Fibroblast of lung (primary cell): ENCODE data around the gene BANF1. TPM values are rescaled to one million over a fixed set of nuclear protein-coding genes. Genes with fewer than 3 reads are reported as not detected.

Experiments used
- DNase-seq, 2 donors: peaks; one replicate each; pipeline versions ENCODE4 v3.0.0 to v3.0.0-alpha.2; 2010; ENCODE audit warnings: low read depth in 2 of 2
- H2AFZ ChIP-seq: 2 replicates; pipeline ENCODE4 v1.5.1; 2012; ENCODE audit warnings: low read length, control low read depth, inconsistent platforms
- H3K27ac ChIP-seq: 2 replicates; pipeline ENCODE4 v1.5.1; 2011; ENCODE audit warnings: low read length, control low read depth; ENCODE audit not compliant: insufficient read depth
- H3K27me3 ChIP-seq: 2 replicates; pipeline ENCODE4 v1.5.1; 2011; ENCODE audit warnings: mild to moderate bottlenecking, low read length; ENCODE audit not compliant: control insufficient read depth, insufficient read depth
- H3K36me3 ChIP-seq: 2 replicates; pipeline ENCODE4 v1.5.1; 2011; ENCODE audit warnings: low read length; ENCODE audit not compliant: control insufficient read depth, insufficient read depth
- H3K4me1 ChIP-seq: 2 replicates; pipeline ENCODE4 v1.5.1; 2011; ENCODE audit warnings: low read length; ENCODE audit not compliant: control insufficient read depth, insufficient read depth; ENCODE audit errors: extremely low read depth
- H3K4me2 ChIP-seq: 2 replicates; pipeline ENCODE4 v1.5.1; 2011; ENCODE audit warnings: low read length, control low read depth; ENCODE audit not compliant: insufficient read depth; ENCODE audit errors: extremely low read depth
- H3K4me3 ChIP-seq, 4 experiments: fragments of 200-600 bp in 1 of 4; sonication (generic) in 1 of 4; replicated peaks in 1 of 4; 2 replicates each; pipeline ENCODE4 v1.5.1; 2011 to 2016; ENCODE audit warnings: low read length in 4 of 4, low read depth in 3 of 4, mild to moderate bottlenecking in 3 of 4, control low read depth in 2 of 4, inconsistent platforms in 1 of 4, mixed read lengths in 1 of 4; ENCODE audit not compliant: insufficient read depth in 1 of 4; ENCODE audit errors: control extremely low read depth in 1 of 4
- H3K79me2 ChIP-seq: 2 replicates; pipeline ENCODE4 v1.5.1; 2012; ENCODE audit warnings: mild to moderate bottlenecking, low read length, inconsistent platforms; ENCODE audit not compliant: control insufficient read depth, insufficient read depth
- H3K9ac ChIP-seq: 2 replicates; pipeline ENCODE4 v1.5.1; 2011; ENCODE audit warnings: mild to moderate bottlenecking, low read length, control low read depth; ENCODE audit not compliant: insufficient read depth
- H3K9me3 ChIP-seq: 2 replicates; pipeline ENCODE4 v1.5.1; 2012; ENCODE audit warnings: low read depth, low read length; ENCODE audit not compliant: control insufficient read depth, insufficient read depth
- H4K20me1 ChIP-seq: 2 replicates; pipeline ENCODE4 v1.5.1; 2011; ENCODE audit warnings: low read length; ENCODE audit not compliant: control insufficient read depth, insufficient read depth; ENCODE audit errors: extremely low read depth
- EZH2 ChIP-seq: IDR thresholded peaks from 2 replicates; pipeline ENCODE4 v1.5.1; 2012; ENCODE audit warnings: low read length, control low read depth, mild to moderate bottlenecking; ENCODE audit errors: missing control alignments
- polyA plus RNA-seq, 2 donors: library from polyadenylated mRNA; depleted of rRNA in 1 of 2; stranded (reverse) in 1 of 2; unstranded in 1 of 2; fragments of >200 nt; gene quantifications; 2 replicates each; pipeline ENCODE4 v1.2.1, GENCODE V29; 2011 to 2012; ENCODE audit warnings: missing spikeins in 1 of 2
- total RNA-seq: library from RNA; depleted of rRNA; stranded (reverse); fragments of >200 nt; gene quantifications from 2 replicates; pipeline ENCODE4 v1.2.1, GENCODE V29; 2014
- TF ChIP-seq, protein P1 (sequence below), 2 donors: IDR thresholded peaks in 1 of 2; conservative IDR thresholded peaks in 1 of 2; 1 replicate in 1 of 2; 2 replicates in 1 of 2; pipeline ENCODE4 v1.5.1; 2011 to 2012; ENCODE audit warnings: low read length in 2 of 2, control low read depth in 1 of 2, inconsistent platforms in 1 of 2, low read depth in 1 of 2, mild to moderate bottlenecking in 1 of 2

BANF1 gene
- total and polyA plus RNA-seq, 2 donors (not counting 1 experiment from before 2014, with no cell fraction given) = 19.0 to 156 TPM

DNA sequence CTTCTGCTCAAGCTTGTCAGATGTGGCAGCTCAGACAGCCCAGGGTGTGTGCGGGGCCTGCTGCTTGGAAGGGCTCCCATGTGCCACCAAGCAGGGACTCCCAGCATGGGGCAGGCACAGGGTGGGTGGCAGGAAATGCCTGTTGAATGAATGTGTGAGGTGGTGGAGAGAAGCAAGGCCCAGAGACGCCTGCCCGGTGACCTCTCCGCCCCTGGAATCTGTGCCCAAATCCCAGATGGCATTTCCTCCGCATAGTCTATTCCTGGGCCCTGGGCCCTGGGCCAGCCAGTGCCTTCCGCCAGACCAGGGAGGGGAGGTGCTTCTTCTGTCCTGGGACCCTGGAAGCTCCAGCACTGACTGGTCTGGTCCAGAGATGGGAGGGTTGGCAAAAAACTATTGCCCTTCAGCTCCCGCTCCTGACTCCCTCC is 13.2 kb downstream of the BANF1 start:
- TF ChIP-seq, protein P1, sequence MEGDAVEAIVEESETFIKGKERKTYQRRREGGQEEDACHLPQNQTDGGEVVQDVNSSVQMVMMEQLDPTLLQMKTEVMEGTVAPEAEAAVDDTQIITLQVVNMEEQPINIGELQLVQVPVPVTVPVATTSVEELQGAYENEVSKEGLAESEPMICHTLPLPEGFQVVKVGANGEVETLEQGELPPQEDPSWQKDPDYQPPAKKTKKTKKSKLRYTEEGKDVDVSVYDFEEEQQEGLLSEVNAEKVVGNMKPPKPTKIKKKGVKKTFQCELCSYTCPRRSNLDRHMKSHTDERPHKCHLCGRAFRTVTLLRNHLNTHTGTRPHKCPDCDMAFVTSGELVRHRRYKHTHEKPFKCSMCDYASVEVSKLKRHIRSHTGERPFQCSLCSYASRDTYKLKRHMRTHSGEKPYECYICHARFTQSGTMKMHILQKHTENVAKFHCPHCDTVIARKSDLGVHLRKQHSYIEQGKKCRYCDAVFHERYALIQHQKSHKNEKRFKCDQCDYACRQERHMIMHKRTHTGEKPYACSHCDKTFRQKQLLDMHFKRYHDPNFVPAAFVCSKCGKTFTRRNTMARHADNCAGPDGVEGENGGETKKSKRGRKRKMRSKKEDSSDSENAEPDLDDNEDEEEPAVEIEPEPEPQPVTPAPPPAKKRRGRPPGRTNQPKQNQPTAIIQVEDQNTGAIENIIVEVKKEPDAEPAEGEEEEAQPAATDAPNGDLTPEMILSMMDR (conservative IDR thresholded peaks at IDR 0.05 in 1 of 2, IDR thresholded peaks at IDR 0.05 in 1 of 2; ENCODE audit: low read depth in 1 of 2, low read length in 2 of 2) = no peak
- no peak for TF ChIP-seq EZH2
- H3K4me2 ChIP-seq = no peak overlapping the region
- no peaks in the 10 kb centered on the region for H3K36me3 ChIP-seq
- H3K27me3 ChIP-seq = peaks cover 7% of the 10 kb centered on the region
- no peak overlapping the region for H3K9ac ChIP-seq
- no peaks in the 10 kb centered on the region for H4K20me1 ChIP-seq
- no peak overlapping the region for H3K27ac ChIP-seq
- H3K4me3 ChIP-seq = no peak overlapping the region
- no peaks in the 10 kb centered on the region for H3K9me3 ChIP-seq
- DNase-seq = peak; percentile 6 to 48
- peaks cover 3% of the 10 kb centered on the region for H3K4me1 ChIP-seq
- H2AFZ ChIP-seq = no peak overlapping the region
- no peaks in the 10 kb centered on the region for H3K79me2 ChIP-seq

DNA sequence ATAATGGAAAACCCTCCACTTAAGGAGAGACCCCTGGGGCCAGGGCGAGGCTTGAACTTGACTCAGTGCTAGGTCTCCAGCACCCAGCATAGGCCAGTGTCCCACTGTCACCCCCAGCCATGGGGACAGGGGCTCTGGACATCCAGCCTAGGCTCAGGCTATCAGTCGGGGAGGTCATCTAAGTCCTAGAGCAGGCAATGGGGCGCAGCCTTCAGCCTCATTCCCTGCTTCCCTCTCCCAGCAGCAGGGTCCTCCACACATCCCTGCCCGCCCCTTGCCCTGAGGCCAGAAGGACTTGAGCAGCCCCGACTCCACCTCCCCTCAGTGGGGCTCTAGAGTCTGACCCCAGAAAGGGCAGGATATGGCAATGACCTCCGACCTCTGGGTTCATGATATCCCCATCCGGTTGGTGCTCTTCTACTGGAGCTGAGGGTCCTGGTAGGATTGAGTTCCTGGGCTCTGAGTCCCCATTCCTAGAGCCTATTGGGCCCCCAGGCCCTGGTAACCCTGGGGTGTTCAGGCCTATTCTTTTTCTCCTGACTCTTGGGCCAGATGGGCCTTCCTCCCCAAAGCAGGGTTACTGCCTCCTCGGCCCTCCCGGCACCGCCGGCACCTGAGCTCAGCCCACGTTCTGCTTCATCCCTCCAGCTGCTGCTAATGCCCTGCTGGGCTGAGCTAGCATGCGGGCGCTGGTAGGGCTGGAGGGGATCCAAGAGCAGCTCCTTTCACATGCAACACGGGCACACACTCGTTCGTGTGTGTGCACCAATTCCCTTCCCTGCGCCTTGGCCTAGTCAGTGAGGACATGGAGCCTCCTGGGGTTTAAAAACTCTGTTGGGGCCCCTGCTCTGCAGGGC is 13.9 kb downstream of the BANF1 start:
- Histone ChIP-seq H3K79me2 (no peaks in the 10 kb centered on the region), H3K9ac (no peak overlapping the region), H3K4me2 (no peak overlapping the region), H3K4me1 (peaks cover 5% of the 10 kb centered on the region), H3K4me3 (no peak overlapping the region), H3K27me3 (peaks cover 7% of the 10 kb centered on the region), H4K20me1 (no peaks in the 10 kb centered on the region), H3K27ac (no peak overlapping the region), H3K36me3 (no peaks in the 10 kb centered on the region), H2AFZ (no peak overlapping the region), H3K9me3 (no peaks in the 10 kb centered on the region)
- no peak for DNase-seq
- no peak for TF ChIP-seq EZH2
- TF ChIP-seq, protein P1 (conservative IDR thresholded peaks at IDR 0.05 in 1 of 2, IDR thresholded peaks at IDR 0.05 in 1 of 2; ENCODE audit: low read depth in 1 of 2, low read length in 2 of 2) = no peak

DNA sequence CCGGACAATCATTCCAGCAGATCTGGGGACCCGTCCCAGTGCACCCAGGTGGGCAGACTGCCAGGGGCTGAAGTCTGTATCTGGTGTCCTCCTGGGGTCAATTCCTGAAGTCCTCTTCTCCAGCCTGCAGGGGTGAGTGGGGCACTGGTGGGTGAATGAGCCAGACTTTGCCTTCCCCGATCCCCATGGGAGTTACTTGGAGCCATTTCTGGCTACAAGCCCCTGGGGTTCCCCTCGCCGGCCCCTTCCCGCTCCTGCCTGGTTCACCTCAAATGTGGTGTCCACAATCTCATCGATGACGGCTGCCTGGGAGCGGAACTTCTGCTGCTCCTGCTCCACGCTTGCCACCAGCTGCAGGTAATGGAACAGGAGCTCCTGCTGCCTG is 14.5 kb downstream of the BANF1 start:
- Histone ChIP-seq H3K9ac (no peak overlapping the region), H3K27ac (no peak overlapping the region), H3K9me3 (no peaks in the 10 kb centered on the region), H3K27me3 (peaks cover 2% of the 10 kb centered on the region), H3K4me2 (no peak overlapping the region), H3K4me1 (peaks cover 8% of the 10 kb centered on the region), H4K20me1 (no peaks in the 10 kb centered on the region), H3K4me3 (no peak overlapping the region), H3K36me3 (no peaks in the 10 kb centered on the region), H2AFZ (no peak overlapping the region), H3K79me2 (no peaks in the 10 kb centered on the region)
- TF ChIP-seq, protein P1 (conservative IDR thresholded peaks at IDR 0.05 in 1 of 2, IDR thresholded peaks at IDR 0.05 in 1 of 2; ENCODE audit: low read depth in 1 of 2, low read length in 2 of 2) = no peak
- no peak for TF ChIP-seq EZH2
- no peak for DNase-seq
